ENCODE data around the gene ATOH7.

ATOH7 gene

GRCh38 chr10:68185085-68185484, 46.8 kb downstream of the ATOH7 start:
- no peak overlapping the region for H3K4me3 Mint-ChIP-seq
- no peaks in the 10 kb centered on the region for H3K4me1 Mint-ChIP-seq (ENCODE audit: low read depth in 2 of 2)
- no peak for ATAC-seq (replicated peaks)
- no peak for DNase-seq
- H3K9me3 Mint-ChIP-seq, result no peaks in the 10 kb centered on the region
- peaks cover 29 to 35% of the 10 kb centered on the region in 2 donors for H3K27me3 Mint-ChIP-seq
- H3K36me3 Mint-ChIP-seq (ENCODE audit: insufficient read depth), result no peaks in the 10 kb centered on the region
- no peak overlapping the region for H3K27ac Mint-ChIP-seq

- Mint-ChIP-seq H3K9me3 (no peaks in the 10 kb centered on the region), H3K27me3 (peaks cover 29 to 35% of the 10 kb centered on the region in 2 donors), H3K36me3 (ENCODE audit: insufficient read depth) (no peaks in the 10 kb centered on the region), H3K4me1 (ENCODE audit: low read depth in 2 of 2) (no peaks in the 10 kb centered on the region), H3K4me3 (no peak overlapping the region), H3K27ac (no peak overlapping the region)
- DNase-seq (no peak), ATAC-seq (replicated peaks) (no peak)
Observed at GRCh38 chr10:68184546-68184945, 47.4 kb downstream of the ATOH7 start.
